ENCODE results near the gene CTTN.

CTTN gene

DNA sequence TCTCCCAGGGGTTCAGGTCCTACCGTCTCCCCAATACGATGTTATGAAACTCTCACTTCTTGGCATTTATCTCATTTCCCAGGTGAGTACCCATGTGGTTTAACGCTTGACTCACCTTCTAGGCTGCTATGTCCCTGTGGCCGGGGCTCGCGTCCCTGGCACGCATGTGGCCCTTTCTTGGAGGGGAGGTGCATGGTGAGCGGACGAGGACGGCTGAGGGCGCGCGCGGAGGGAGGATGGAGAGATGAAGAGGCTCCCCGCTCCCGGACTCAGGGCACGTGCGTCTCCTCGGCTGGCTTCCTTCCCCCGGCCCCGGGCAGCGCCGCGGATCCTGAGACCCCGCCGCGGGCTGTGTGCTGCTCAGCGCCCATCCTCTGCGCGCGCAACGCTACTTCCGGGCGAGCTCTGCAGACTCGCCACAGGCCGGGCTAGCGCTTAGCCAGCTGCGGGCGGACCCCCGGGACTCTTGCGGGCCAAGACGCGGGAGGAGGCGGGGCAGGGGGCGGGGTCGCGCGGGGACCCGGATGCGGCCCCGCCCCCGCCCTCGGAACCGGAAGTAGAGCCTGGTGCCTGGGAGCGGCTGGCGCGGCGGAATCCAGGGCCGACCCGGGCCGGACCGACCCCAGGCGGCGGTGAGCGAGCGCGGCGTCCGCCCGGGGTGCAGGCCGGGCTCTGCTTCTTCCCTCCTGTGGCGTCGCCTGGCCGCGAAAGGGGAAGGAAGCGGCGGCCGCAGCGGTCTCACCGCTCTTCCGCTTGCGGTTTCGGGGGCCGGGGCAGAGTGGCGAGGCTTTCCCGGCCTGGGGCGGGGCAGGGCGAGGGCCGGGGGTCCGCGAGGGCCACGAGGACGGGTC is at the start of gene CTTN:
CTTN (plus strand) TSS at position 547 of the 851 bp plus-strand sequence. CDS start 8,769 bp downstream, outside the sequence.
- peak; percentile 51 for DNase-seq

DNA sequence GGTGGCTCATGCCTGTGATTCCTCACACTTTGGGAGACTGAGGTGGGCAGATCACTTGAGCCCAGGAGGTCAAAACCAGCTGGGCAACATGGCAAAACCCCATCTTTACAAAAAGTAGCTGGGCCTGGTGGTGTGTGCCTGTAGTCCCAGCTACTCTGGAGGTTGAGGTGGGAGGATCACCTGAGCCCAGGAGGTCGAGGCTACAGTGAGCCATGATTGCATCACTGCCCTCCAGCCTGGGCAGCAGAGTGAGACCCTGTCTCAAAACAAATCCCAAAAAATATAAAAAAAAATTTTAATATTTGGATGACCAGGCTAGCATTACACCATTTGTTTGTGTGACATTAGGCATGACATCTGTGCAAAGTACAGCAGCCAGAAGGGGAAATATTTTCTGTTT is 49.7 kb upstream of the CTTN start:
- no peak for DNase-seq

DNA sequence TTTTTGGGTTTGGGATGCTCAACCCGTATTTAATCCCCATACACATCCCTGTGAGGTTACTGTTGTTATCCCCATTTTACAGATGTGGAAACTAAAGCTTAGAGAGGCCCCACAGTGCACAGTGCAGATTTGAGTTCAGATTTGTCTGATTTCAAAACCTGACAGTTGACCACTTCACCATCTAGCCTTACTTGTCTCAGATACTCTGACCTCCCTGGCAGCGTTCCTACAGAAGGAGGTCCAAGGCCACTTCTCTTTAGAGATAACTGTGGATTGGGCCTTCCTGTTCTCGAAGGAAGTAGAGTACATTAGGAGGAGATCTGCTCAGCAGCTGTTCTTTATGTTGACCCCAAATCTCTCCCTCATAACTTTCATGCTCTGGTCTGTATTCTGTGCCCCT is 46.7 kb upstream of the CTTN start:
- DNase-seq = no peak

DNA sequence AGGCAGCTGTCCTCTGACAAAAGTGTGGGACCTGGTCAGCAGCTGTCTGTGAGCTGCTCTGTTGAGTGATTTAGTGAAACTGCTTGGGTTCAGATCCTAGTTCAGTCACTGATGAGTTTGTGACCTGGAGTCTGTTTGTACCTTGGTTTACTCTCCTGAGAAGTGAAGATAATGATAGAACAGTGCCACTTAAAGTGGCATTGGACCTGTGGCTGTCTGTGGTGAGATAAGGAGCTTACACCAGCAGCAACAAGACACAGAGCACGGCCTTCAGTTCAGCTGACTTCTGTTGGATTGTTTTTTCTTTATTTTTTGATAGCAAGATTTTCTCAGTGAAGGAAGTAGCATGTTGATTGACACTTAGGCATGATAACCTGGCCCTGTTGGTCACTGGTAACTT is 46.2 kb upstream of the CTTN start:
- no peak for DNase-seq

DNA sequence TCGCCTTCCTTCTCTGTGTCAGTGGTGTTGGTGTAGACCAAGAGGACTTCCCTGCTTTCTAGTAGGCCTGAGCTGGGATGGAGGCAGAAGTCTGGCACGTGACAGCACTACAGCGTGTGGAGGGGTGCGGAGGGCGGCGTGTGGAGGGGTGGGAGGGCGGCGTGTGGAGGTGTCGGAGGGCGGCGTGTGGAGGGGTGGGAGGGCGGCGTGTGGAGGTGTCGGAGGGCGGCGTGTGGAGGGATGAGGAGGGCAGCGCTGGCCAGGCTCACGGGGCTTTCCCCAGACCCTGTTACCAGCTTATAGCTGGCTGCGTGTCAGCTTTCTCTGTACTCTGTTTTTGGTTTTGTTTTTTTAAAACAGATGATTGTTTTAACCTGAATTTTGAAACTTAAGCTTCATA is 45.7 kb upstream of the CTTN start:
- no peak for DNase-seq

DNA sequence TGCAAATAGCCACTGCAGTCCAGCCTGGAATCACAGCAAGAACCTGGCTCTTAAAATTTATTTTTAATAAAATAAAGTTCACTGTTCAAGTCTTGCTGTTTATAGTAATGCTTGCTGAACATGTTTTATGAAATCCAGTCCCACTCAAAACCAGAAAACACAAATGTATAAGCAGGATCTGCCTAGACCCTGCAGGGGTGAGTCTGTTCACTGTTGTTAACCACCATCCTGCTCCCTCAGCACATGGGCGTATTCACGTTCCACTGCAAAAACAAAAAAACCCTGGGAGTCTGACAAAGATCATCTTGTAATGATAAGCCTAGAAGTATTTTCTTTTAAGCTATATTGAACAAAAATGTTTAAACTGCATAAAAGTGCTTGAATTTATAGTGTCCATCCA is 45.0 kb upstream of the CTTN start:
- DNase-seq = no peak

DNA sequence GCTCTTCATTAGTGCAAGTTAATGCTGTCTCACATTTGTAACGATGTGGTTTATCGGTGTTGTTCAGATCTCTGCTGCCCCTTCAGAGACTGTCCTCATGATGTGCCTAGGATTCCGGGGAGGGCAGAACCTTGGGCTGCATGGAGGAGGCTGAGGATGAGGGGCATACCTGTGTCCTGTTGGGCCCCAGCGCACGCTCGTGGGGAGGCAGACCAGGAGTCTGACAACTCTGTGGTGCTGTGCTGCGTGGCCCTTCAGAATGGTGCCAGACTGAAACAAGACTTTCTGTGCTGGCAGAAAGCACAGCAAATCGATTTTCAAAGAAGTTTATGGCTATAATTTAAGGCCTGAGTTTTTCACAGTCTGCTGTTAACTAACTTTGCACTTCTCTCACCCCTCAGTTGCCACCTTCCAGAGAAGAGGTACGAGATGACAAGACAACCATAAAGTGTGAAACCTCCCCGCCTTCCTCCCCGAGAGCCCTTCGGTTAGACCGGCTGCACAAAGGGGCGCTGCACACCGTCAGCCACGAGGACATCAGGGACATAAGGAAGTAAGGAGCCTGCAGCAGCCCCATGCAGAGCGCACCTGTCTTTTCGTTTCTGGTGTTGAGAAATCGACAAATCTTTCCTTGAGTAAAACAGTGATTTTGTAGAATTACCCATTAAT is 44.3 kb upstream of the CTTN start:
- no peak for DNase-seq

DNA sequence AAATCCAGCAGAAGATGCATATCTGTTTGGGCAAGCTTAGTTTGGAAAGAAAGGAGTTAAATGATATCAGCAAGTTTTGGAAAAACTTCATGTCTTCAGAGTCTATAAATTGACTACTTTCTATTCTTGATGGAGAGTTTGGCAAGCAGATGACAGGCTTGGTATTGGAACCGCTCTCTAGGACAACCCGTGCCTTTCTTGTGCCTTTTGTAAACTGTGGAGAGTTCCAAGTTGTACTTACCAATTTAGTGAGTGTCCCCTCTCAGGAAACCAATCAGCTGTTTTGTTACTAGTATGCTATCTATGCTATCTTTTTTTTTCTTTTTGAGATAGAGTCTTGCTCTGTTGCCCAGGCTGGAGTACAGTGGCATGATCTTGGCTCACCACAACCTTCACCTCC is 43.7 kb upstream of the CTTN start:
- no peak for DNase-seq

DNA sequence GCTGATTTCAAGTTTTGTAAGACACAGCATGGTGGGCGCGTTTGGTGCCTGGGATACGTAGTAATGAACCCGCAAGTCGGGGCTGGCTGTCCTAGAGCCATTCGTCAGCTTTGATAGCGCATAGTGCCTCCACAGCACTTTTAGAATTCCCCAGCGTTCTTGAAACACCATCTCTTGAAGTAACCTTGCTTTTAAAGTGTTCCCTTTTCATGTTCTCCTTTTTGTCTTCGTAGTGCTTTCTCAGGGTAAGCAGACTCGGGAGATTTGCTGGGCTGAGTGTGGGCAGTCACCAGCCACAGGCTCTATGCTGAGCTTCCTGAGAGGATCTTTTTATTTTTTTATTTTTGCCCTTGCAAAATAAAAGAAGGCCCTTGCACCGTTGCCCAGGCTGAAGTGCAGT is 39.6 kb upstream of the CTTN start:
- DNase-seq = no peak

DNA sequence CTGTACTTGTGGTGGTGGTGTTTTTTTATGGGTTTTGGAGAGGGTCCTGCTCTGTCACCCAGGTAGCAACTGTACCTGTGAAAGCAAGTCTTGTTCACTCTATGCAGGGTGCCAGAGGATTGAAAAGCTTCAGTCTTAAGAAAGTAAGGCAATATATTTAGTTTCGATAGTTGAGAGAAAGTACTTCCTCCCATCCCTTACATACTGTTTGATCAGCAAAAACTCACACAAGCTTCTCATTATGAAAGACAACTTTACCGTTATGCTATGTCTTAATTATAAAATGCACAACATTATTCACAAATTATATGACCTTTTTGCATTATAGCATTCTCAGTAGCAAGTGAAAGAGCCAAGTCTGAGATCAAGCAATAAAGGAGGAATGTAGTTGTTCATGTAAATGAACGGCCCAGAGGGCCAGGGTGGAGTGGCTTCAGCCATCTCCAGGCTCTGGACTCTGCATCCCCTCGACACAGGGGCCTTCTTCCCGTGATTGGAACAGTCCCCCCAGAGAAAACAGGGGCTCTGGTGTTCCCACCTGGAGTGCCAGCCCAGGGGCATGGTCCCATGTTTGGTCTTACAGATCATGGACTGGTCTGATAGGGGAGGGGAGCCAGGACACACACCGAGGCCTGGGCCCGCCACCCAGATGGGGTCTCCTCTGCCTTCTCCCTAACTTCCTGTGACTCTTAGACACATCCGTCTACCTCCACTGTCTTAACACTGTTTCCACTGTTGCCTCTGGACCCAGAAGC is 38.7 kb upstream of the CTTN start:
- no peak for DNase-seq

DNA sequence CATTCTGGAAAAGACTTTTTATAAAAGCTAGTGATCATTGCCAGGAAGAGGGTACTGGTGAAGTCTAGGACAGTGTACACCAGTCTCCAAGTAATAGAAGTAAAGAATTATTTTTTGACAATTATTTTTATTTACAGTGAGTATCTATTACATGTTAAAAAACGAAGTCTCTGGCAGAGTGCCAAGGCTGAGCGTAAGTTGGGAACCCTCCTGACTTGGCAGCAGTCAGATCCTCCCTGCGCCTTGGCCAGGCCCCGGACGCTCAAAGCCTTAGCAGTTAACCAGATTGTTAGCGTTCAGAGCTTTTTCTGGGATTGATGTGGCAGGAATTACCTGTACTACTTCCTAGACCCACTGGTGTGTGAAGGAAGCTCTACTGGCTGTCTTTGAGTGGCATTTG is 38.1 kb upstream of the CTTN start:
- DNase-seq = no peak

DNA sequence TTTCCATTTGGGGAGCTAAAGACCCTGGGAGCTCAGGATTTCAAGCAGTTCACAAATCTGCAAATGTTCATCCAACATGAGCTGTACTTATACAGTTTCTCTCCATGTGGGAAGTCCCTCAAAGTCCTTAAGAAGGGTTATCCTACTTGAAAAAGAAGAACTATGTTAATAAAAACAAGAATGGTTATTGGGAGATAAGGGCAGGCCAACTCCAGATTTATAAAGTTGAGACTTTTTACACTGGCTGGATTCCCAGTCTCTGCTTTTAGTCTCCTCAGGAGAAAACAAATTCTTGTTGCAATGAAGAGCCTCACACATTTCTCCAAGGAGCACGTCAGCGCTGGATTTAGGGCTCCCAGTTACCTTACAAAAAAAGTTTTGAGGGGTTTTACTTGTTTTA is 34.2 kb upstream of the CTTN start:
- no peak for DNase-seq

DNA sequence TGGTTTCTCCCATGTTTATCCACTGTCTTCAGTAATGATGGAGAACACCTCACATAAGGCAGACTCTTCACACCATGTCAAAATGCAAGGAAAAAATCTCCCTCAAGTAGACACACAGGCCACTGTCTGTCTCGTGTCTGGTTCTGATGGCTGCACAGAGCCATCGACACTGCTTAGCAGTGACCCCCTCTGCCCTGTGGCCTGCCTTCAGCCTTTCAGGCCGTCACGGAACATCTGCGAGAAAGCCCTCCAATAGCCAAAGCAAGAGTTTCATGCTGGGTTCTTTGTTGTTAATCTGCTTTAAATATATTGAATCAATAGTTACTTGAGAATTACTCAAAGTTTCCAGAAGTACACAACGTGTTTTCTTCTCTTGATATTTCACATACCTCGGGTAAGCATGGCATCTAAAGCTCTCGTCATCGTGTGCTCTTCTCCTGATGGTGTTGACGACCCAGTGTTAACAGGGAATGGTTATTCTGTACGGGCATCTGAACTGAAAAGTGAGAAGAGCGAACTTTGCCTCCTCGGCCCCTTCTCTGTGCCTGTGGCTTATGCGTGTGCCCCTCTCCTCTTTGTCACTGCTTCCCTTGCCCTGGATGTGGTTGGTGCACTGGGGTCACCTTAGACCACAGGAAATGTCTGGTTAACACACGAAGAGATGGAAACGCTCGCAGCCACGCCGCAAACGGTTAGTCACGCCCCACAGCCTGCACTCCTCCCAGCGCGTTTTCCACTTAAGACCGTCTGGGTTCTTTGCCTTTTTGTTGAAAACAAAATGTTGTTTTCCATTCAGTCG is 33.4 kb upstream of the CTTN start:
- DNase-seq = no peak

DNA sequence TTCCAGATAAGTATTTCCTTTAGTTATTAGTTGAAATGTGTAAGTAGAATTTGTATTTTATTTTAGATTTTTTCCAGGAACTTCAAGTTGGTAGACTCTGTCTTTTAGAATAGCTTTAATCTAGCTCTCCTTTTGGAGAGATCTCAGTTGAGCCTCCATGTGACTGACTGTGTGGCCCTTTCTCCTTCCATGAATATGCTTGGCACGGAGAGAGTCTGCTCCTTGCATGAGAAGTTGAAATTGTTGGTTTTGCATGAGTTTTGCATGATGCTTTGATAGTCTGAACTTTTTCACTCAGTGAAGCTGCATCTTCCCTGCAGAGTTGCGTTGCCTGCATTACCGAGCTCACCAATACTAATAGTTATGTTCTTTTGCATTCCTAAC is 32.8 kb upstream of the CTTN start:
- no peak for DNase-seq

DNA sequence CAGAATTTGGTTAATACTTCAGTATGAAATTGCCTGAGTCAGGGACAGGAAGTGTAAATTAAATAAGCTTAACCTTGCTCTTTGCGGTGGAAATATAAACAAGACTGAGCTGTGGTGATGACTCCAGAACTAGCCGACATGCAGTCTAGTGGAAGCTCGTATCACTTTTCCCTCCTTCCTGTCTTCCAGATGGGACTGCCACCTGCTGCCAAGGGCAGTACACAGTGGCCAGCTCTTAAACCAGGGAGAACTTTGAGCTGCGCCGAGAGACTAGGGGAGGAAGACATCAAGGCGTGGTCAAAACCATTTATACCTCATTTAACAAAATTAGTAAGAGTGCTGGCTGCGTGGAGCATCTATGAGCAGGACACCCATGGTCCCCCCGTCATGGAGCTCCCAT is 31.3 kb upstream of the CTTN start:
- no peak for DNase-seq

DNA sequence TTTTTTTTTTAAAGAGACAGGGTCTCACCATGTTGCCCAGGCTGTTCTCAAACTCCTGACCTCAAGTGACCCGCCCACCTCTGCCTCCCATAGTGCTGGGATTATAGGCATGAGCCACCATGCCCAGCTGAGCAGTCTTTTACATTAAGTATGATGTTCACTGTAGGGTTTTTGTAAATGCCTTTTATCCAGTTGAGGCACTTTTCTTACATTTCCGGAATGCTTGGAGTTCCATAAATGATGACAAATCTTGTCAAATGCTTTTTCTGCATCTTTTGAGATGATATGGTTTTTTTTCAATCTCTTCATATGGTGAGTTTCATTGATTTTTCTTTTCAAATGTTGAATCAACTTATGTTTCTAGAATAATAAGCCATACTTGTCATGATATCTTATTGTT is 29.4 kb upstream of the CTTN start:
- DNase-seq = no peak

DNA sequence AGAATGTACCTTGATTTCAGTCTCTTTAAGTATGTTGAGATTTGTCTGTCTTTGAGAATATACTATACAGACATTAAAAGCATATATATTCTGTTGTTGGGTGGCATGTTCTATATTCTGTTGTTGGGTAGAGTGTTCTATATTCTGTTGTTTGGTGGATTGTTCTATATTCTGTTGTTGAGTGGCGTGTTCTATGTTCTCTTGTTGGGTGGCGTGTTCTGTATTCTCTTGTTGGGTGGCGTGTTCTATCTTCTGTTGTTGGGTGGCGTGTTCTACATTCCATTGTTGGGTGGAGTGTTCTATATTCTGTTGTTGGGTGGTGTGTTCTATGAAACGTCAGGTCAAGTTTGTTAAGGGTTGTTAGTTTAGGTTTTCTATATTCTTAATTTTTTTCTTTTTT is 27.1 kb upstream of the CTTN start:
- no peak for DNase-seq

DNA sequence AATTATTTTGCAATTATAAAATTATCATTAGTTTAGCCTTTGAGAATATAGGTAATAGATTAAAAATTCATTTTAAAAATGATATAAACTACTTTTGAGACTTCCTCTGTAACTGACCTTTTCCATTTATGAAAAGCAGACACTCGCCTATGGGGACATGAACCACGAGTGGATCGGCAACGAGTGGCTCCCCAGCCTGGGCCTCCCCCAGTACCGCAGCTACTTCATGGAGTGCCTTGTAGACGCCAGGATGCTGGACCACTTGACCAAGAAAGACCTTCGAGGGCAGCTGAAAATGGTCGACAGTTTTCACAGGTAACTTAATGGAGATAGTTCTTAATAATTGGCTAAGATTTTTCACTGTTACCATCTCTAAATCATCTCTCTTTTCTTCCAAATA is 26.3 kb upstream of the CTTN start:
- no peak for DNase-seq

DNA sequence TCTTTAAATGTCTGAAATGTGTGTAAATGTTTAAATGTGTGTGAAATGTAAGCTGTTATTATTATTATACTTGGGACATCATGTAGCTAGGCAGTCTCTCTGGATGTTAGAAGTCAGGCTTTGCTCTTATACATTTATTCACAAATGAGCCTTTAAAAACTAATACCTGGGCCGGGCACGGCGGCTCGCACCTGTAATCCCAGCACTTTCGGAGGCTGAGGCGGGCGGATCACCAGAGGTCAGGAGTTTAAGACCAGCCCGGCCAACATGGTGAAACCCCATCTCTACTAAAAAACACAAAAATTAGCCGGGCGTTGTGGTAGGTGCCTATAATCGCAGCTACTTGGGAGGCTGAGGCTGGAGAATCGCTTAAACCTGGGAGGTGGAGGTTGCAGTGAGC is 21.7 kb upstream of the CTTN start:
- DNase-seq = no peak

DNA sequence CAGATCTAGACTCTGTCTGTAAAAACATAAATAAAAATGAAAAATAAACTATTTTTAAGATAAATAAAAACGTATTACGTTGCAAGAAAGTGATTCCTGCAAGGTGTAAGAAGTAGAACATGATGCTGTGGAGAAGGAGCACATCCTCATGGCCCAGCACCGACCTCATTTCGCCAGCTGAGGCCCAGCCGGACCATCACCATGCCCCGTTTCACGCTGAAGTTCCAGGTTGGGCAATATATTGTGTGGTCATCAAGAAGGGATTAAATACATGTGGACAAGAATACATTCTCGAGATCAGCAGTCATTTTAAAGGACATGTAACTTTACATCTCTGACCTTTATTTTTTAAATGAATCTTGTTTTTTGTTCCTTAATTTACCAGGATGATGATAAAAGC is 20.7 kb upstream of the CTTN start:
- DNase-seq = no peak

DNA sequence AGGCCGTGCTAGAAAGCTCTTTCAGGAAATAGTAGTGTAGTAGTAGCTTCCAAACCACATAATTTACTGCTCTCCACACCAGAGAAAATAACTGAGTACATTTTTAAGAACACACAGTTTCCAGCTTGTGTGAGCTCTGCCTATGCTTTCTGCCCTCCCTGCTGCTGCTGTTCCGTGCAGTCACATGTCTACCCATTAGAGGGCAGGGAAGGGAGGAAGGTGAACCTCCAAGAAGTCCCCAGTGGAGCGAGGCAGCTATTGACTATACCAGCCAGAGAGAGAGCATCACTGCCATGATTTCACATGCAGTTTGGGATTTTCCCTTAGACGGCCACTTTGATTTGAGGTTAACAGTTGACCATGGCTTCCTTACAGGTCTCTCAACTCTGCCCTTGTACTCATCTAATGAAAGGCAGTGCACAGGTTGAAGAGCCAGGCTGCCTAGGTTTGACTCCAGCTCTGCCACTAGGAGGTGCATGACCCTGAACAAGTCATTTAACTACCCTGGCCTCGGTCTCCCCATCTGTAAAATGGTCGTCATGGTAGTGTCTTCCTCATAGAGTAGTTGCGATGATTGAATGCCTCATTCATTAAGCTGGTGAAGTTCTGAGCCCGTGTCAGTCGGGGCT is 19.7 kb upstream of the CTTN start:
- no peak for DNase-seq

DNA sequence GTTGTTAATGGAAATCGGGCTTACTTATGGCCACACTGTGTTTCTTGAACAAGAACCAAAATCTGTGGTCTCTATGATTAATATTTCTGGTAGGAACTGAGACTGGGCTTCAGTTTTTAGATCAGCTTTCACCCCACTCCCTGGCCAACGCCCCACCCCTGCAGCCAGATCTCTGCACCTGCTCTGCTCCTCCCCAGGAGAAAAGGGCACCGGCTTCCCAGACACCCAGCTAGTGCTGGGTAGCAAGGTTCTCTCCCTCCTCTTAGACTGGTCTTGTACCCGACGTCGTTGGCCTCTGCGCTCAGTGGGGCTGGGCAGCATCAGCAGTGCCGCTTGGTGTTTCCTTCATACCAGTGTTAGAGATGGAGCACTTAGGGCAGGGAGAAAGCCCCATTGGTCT is 17.0 kb upstream of the CTTN start:
- DNase-seq = no peak

All from GOT3 (cell line).